HG02981 (cell line): ENCODE measurements around the gene PPHLN1.
"Not testable (repeated sequence)": the region's sequence is repeated elsewhere in the genome, so short reads cannot be mapped to it uniquely, and the experiment has no call there.

Source experiments
- ATAC-seq: cut with Tn5 transposase; IDR thresholded peaks from one replicate; pipeline ENCODE4 v1.9.1; 2021; ENCODE audit warnings: mild to moderate bottlenecking, moderate library complexity; ENCODE audit not compliant: unreplicated experiment

Gene PPHLN1

DNA sequence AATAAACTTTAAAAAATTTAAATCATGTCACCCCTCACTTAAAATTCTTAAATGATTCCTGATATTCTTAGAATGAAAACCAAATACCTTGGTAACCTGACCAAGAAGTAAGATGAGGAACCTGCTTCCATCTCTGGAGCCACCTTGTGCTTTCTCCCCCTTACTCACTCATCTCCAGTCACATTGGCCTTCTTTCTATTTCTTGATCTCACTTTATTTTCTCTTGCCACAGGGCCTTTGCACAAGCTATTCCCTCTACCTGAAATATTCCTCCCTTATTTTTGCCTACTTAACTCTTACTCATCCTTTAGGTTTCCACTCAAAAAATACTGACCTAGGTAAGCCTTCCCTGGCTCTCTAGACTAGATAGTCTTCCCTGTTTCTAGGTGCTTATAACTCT, 5.2 kb upstream of the PPHLN1 start:
- no peak for ATAC-seq

DNA sequence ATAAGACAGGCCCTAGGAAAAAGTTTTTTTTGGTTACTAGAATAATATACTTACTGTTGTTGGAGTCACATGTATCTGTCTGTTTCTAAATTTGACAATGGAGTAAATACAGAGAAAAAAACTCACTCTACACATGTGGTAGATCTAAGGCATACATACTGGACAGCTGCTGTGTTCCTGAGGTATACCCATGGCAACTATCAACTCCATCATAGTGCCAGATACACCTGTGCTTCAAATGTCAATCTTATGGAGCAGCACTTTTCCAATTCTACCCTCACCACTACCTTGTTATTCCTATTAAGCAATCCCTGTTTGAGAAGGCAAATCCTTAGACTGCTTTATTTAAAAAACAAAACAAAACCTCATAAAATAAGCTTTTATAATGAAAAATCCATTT, 3.4 kb upstream of the PPHLN1 start:
- ATAC-seq = no peak

DNA sequence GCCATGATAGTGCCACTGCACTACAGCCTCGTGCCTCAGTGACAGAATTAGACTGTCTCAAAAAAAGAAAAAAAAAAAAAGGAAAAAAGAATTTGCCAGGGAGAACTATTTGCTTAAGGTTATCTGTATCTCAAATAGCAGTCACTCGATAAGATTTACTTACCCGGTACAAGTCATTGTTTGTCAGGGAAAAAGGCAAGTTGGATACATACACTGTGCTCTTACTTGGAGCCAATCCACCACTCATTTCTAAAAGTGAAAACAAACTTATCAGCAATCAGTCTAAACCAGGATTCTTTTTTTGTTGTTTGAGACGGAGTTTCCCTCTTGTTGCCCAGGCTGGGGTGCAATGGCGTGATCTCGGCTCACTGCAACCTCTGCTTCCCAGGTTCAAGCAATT, 2.1 kb upstream of the PPHLN1 start:
- ATAC-seq = no peak

DNA sequence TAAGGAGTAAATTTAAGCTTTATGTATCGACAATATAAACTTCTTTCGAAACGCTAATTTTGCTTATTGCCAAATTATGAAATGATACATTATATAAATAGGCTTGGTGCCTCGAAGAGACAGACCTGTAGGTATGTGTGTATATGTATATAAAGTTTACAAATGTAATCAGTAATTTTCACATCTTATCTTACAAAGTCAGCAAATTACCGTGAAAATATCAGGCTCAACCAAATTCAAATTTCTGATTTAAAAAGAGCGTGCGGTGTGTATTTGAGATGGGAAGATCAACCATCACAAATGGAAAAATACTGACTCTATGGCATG, 678 bp upstream of the PPHLN1 start:
- ATAC-seq = no peak

DNA sequence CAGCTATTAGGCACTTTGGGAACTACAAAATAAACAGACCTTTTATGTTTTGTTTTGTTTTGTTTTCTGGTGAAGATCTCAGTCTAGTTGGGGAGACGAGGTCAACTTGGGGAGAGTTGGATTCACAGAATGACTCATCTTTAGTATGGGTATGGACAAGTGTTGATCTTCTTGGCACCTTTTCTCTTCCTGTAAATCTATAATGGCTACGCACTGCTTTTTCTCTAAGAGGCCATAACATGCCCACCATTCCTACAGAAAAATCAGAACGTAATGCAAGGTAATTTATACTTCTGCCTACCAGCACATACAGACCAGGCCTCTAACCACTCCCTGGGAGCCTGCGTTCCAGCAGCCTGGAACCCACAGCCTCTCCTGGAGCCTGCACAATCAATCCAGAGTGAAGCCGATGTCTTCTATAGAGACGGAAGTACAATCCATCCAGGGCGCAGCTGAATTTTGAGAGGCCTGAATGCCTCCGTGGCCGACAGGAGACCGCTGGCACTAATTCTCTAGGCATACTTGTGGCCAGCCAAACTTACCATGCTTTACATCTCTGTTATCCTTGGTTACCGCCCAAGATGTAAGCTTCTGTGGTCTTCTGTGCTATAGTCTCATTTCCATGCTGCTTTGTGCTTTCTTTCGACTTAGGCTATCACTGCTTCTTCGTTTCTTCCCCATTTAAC, 717 bp downstream of the PPHLN1 start:
- peak; percentile 27 for ATAC-seq

DNA sequence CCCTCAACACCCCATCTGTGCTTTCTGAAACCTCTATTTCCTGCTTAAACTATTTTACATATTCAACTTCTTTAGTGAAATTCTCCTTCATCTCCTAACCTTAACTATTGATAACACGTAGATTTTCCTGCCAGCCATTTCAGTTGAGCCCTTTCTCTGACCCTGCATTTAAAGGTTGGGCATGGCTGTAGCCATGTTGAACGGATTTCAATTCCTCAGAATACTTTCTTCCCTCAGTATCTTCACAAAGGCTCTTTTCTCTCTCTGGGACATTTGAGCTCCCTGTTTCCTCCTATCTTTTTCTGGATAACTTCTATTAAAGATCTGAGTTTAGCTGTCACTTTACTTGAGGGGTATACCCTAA, 1.2 kb downstream of the PPHLN1 start:
- no peak for ATAC-seq

DNA sequence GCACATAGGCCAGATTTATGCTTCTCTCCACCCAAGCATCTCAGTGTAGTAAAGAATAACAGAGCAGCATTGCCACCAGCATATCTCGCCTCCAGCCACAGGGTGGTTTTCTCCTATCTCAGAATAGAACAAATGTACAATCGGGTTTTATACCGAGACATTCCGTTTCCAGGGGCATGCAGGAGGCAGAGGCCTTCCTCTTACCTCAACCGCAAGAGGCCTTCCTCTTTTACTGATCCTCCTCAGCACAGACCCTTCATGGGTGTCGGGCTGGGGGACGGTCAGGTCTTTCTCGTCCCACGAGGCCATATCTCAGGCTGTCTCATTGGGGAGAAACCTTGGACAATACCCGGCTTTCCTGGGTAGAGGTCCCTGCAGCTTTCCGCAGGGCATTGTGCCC, 4.1 kb downstream of the PPHLN1 start:
- not testable (repeated sequence) for ATAC-seq

DNA sequence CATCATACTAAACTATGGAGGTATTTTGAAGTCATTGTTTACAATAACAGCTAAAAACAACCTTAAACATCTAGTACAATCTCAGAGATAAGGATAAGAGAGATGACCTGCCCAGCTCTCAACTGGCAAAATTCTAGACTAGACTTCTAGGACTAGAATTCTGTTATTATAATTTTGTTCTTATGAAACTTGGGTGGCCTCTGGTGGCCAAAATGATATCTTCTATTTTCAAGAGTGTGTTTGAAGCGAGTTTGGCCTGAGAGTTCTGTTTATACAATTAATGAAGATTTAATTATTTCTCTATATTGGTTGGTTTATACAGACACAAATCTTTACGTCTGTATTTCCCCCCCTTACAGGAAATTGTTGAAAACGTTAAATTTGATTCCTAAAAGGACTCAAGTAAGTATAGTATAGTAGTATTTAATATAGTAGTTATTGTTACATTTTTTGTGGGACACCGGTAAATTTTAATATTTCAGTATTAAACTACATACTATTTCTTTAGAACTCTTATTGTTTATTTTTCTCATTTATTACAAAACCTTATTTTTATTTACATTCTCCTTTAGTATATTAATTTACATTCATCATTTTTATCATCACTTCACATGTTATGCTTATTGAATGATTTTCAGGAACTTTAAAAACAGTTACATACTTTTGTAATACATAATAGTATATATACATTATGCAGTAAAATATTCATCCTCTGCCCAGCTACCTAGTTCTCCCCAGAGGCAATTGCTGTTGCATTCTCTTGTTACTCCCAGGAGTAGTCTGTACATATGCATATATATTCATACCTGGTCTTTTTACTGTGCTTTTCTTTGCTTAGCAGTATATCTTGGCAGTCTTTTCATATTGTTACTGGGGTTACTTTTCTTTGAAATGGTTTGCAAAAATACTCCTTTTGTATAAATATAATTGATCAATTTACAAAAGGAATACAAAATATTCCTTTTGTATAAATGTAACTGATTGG, 6.6 kb downstream of the PPHLN1 start:
- ATAC-seq = peak; percentile 77

DNA sequence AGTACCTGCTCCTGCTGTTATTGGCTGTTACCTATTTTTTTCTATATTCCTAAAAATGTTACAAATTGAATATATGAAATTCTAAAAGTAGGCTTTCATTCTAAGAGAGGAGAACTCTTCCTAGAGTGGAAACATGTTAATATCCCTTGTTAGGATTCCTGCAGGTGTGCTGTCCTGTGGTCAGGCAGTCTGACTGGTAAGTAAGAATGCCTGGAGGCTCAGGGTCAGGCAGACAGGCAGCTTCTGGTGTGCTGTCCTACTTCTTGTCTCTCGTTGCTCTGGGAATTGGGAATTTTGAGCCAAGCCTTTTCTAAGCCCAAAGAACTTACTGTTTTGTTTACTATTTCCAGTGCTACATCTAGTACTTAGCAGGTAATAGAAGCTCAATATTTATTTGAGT, 10.3 kb downstream of the PPHLN1 start:
- ATAC-seq = no peak

DNA sequence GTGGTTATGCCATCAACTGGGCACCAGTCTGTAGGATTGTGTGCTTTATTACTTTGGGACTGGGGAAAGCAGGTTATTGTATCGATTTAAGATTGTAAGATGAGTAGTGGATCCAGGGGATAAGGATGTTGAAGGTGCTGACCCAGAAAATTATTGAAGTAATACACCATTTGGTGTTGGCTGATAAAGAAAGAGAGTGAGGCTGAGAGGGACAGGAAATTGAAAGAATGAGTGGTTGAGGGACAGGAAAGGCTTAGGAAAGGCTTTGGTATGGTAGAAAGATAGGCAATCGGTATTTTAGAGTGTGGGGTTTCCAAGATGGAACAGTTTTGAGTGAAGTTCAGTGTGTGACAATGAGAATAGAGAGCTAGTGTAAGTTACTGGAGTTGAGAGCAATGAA, 12.3 kb downstream of the PPHLN1 start:
- ATAC-seq = no peak

DNA sequence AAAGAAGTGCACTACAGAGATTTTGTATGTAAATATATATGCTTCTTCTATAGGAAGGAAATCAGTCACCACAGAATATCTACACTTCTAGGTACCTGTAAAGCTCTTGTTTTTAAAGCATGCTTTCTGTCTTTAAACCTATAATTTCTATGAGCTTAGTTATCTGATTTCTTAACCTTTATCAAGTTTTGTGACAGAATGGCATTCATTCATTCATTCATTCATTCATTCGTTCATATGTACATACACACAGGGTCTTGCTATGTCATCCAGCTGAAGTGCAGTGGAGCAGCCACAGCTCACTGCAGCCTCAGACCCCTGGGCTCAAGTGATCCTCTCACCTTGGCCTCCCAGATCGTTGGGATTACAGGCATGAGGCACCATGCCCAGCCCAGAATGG, 16.1 kb downstream of the PPHLN1 start:
- no peak for ATAC-seq

DNA sequence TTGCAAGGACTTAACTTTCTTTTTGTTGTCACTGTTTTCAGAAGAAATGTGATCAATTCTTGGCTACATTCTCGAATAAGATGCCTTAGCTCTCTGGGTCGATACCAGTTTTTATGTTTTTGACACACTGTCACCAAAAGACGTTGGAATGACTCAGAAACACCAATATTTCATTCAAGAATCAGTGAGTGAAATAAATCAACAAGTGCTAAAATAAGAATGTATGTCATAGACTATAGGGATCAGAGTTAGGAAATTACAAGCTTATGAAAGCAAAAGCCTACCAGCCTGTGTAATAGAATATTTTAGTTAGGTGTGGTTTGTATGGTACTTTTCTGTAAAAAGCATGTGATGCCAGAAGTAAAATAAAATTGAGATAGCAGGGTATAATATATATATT, 17.8 kb downstream of the PPHLN1 start:
- no peak for ATAC-seq

DNA sequence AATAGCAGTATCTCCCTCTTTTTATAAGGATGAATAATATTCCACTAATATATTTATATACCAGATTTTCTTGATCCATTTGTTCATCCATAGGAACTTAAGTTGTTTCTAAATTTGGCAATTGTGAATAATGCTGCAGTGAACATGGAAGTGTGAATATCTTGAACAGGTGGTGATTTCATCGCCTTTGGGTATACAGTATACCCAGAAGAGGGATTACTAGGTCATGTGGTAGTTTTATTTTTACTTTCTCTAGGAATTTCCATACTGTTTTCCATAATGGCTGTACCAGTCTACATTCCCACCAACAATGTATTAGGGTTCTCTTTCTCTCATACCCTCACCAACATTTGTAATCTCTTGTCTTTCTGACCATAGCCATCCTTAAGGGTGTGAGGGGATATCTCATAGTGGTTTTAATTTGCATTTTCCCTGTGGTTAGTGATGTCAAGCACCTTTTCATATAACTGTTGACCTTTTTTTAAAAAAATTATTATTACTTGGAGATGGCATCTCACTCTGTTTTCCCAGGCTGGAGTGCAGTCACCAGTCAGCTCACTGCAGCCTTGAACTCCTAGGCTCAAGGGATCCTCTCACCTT, 20.5 kb downstream of the PPHLN1 start:
- no peak for ATAC-seq

DNA sequence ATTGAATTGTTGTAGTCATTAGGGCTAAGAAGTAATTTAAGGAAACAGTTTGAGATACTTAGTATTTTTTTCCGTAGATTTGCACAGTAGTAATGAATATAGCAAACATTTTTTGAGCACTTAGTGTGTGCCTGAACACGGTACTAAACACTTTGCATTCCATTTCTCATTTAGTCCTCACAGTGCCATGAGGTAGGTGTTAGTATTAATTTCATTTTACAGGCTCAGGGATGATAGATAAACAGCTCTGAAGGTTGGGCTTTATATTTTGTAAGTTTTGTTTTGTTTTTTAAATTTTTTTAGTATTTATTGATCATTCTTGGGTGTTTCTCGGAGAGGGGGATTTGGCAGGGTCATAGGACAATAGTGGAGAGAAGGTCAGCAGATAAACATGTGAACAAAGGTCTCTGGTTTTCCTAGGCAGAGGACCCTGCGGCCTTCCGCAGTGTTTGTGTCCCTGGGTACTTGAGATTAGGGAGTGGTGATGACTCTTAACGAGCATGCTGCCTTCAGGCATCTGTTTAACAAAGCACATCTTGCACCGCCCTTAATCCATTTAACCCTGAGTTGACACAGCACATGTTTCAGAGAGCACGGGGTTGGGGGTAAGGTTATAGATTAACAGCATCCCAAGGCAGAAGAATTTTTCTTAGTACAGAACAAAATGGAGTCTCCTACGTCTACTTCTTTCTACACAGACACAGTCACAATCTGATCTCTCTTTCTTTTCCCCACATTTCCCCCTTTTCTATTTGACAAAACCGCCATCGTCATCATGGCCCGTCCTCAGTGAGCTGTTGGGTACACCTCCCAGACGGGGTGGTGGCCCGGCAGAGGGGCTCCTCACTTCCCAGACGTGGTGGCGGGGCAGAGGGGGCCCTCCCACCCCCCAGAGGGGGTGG, 23.4 kb downstream of the PPHLN1 start:
- not testable (repeated sequence) for ATAC-seq

DNA sequence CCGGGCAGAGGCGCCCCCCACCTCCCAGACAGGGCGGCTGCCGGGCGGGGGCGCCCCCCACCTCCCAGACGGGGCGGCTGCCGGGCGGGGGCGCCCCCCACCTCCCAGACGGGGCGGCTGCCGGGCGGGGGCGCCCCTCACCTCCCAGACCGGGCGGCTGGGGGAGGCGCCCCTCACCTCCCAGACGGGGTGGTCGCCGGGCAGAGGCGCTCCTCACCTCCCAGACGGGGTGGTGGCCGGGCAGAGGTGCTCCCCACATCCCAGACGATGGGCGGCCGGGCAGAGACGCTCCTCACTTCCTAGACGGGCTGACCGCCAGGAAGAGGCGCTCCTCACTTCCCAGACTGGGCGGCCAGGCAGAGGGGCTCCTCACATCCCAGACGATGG, 24.0 kb downstream of the PPHLN1 start:
- not testable (repeated sequence) for ATAC-seq

DNA sequence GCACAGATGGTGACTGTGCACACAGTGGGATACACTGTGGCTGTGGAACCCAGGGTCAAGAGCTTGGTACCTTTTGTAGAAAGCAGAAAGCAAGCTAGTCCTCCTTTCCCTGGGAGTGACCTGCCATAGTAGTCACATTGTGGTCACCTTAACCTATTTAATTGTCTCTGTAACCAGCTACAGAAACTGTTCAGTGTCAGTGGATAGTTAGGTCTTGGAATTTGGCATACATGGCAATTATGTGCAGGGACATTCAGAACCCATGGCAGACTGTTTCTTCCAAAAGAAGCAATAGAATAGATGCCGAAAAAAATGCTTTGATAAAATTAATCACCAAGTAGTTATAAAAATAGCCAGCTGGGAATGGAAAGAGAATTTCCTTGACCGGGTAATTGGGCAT, 30.4 kb downstream of the PPHLN1 start:
- no peak for ATAC-seq

DNA sequence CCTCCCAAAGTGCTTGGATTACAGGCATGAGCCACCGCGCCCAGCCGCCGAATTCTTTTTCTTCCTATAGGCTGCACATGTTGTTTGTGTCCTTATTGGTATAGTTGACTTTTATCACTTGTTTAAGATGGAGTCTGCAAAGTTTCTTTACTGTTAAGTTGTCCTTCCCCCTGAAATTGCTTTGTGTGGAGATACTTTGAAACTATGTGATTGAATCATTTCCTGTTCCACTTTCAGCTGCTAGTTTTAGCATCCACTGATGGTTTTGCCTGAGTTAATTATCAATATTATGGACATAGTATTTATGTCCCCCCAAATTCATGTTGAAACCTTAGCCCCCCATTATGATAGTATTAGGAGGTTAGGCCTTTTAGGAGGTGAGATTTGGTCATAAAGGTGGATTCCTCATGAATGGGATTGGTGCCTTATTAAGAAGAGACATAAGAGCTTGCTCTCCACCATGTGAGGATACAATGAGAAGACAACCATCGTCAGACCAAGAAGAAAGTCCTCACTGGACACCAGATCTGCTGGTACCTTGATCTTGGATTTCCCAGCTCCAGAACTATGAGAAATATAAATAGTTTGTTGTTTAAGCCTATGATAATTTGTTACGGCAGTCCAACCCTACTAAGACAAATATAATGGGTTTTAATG, 34.9 kb downstream of the PPHLN1 start:
- peak; percentile 88 for ATAC-seq

DNA sequence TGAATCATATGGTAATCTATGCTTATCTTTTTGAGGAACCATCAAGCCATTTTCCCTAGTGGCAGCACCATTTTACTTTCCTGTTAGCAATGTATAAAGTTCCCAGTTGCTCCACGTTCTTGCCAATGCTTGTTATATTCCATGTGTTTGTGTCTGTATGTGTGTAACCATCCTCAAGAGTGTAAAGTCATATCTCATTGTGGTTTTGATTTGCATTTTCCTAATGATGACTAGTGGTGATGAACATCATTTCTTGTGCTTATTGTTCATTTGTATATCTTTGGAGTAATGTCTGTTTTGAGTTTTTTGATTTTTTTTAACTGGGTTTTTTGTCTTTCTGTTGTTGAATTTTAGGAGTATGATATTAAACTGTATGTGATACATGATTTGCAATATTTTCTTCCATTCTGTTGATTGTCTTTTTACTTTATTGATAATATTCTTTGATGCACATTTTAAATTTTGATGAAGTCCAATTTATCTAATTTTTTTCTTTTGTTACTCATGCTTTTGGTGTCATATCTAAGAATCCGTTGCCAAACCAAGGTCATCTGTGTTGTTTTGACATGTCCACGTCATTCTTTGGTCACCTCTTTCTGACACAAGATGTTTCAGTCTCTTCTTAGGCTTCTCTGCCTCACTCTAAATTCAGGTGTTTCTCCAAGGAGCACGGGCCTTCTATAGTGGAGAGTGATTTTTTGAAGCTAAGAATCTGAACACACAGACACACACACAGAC, 36.1 kb downstream of the PPHLN1 start:
- no peak for ATAC-seq

DNA sequence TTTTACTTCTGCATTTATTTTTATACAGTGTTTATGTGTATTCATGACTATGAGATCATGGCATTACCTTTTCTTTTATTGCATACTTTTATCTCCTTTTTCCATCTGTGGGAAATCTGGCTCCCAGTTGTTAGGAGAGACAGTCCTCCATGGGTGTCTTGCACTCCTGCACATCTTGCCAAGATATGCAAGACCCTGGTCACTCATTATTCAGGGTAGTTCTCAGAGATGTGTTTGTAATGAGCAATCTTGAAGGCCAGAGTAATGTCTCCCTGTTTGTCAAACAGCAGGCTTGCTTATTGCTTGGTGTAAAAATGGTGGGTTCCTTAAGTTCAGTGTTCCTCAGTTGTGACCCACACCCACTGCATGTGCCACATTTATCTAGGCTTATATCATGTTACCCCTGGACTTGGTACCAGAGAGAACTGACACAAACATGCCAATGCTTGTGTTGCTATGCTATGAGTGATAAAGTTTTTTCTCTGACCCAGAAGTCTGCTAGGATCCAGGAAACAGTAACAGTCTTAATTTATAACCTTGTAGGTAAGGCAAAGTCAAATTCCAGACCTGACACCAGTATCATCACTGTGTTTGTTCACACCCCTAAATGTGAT, 36.8 kb downstream of the PPHLN1 start:
- ATAC-seq = no peak
